GM19239 (cell line): ENCODE results near the gene FAM237B.
A peak's percentile ranks its signal among the peaks of the same experiment; 100 is the strongest.
"Not testable (repeated sequence)": the region's sequence is repeated elsewhere in the genome, so short reads cannot be mapped to it uniquely, and the experiment has no call there.

Experiments
- DNase-seq: peaks from one replicate; pipeline ENCODE4 v3.0.0; 2011; ENCODE audit warnings: low spot score; ENCODE audit not compliant: insufficient read length
- FAIRE-seq: peaks from 2 replicates; lab custom pipeline; 2011; peaks lifted over from hg19 to GRCh38; lab: Jason Lieb, UNC

The FAM237B gene

GRCh38 chr7:90320801-90321494 lies at the start of gene FAM237B:
Gene FAM237B, minus strand, starts transcription at chr7:90321304. Its CDS starts 1,556 bp downstream, at chr7:90319748.
- no peak for FAIRE-seq
- no peak for DNase-seq

GRCh38 chr7:90351987-90352386 lies 30.9 kb upstream of the FAM237B start:
- DNase-seq (no peak), FAIRE-seq (no peak)

GRCh38 chr7:90350032-90350431 lies 28.9 kb upstream of the FAM237B start:
- not testable (repeated sequence) for FAIRE-seq, DNase-seq

- DNase-seq (no peak), FAIRE-seq (no peak)
Observed at GRCh38 chr7:90349305-90349704, 28.2 kb upstream of the FAM237B start.

GRCh38 chr7:90347759-90348158 lies 26.7 kb upstream of the FAM237B start:
- FAIRE-seq: no peak
- no peak for DNase-seq

- DNase-seq (peak; percentile 76), FAIRE-seq (peak; percentile 98)
Observed at GRCh38 chr7:90346336-90347125, 25.4 kb upstream of the FAM237B start, which contains the start of gene GTPBP10. Gene GTPBP10, plus strand, starts transcription at chr7:90346716. Its CDS starts 26 bp downstream, at chr7:90346742.

- FAIRE-seq: peak; percentile 23
- no peak for DNase-seq
Observed at GRCh38 chr7:90345595-90346335, 24.7 kb upstream of the FAM237B start.

GRCh38 chr7:90345016-90345415 lies 23.9 kb upstream of the FAM237B start:
- FAIRE-seq: no peak
- DNase-seq: no peak

- DNase-seq (no peak), FAIRE-seq (no peak)
Observed at GRCh38 chr7:90337106-90337505, 16.0 kb upstream of the FAM237B start.

GRCh38 chr7:90334926-90335325 lies 13.8 kb upstream of the FAM237B start:
- not testable (repeated sequence) for DNase-seq, FAIRE-seq

GRCh38 chr7:90334193-90334843 lies 13.2 kb upstream of the FAM237B start:
- DNase-seq: no peak
- no peak for FAIRE-seq

- no peak for FAIRE-seq
Observed at GRCh38 chr7:90326500-90326899, 5.4 kb upstream of the FAM237B start.

GRCh38 chr7:90322837-90323236 lies 1.7 kb upstream of the FAM237B start:
- FAIRE-seq (no peak), DNase-seq (no peak)

More at GRCh38 chr7:90326500-90326899, 5.4 kb upstream of the FAM237B start:
- DNase-seq: no peak

- DNase-seq: no peak
- no peak for FAIRE-seq
Observed at GRCh38 chr7:90320418-90320800, 695 bp downstream of the FAM237B start.

- DNase-seq (no peak), FAIRE-seq (no peak)
Observed at GRCh38 chr7:90320014-90320413, 1.1 kb downstream of the FAM237B start.

- DNase-seq (no peak), FAIRE-seq (no peak)
Observed at GRCh38 chr7:90313907-90314306, 7.2 kb downstream of the FAM237B start.

GRCh38 chr7:90312745-90313144 lies 8.4 kb downstream of the FAM237B start:
- DNase-seq (no peak), FAIRE-seq (no peak)

GRCh38 chr7:90311175-90311574 lies 9.9 kb downstream of the FAM237B start:
- no peak for DNase-seq
- no peak for FAIRE-seq

GRCh38 chr7:90309872-90310271 lies 11.2 kb downstream of the FAM237B start:
- DNase-seq (no peak), FAIRE-seq (no peak)

GRCh38 chr7:90303241-90303640 lies 17.9 kb downstream of the FAM237B start:
- DNase-seq (no peak), FAIRE-seq (no peak)
